ENCODE measurements around the gene FGF12.

- TF ChIP-seq CTCF (IDR thresholded peaks at IDR 0.05): no peak
- no peak for TF ChIP-seq PBX3 (IDR thresholded peaks at IDR 0.05)
- no peak for TF ChIP-seq TAF1 (IDR thresholded peaks at IDR 0.05; ENCODE audit: borderline replicate concordance, low read depth, low read length)
- TF ChIP-seq RCOR1 (IDR thresholded peaks at IDR 0.05; ENCODE audit: low read length): no peak
- TF ChIP-seq USF1 (IDR thresholded peaks at IDR 0.05; ENCODE audit: borderline replicate concordance, low read depth): no peak
- no peak for TF ChIP-seq SIN3A (IDR thresholded peaks at IDR 0.05; ENCODE audit: borderline replicate concordance, low read depth, low read length)
- no peak for TF ChIP-seq EZH2phosphoT487 (IDR thresholded peaks at IDR 0.05; ENCODE audit: borderline replicate concordance, low read depth)
- TF ChIP-seq EP300 (IDR thresholded peaks at IDR 0.05; ENCODE audit: borderline replicate concordance in 1 of 2, low read depth in 1 of 2, low read length in 1 of 2): no peak
- TF ChIP-seq SMC3 (IDR thresholded peaks at IDR 0.05; ENCODE audit: low read depth, low read length): no peak
- TF ChIP-seq ZBTB33 (IDR thresholded peaks at IDR 0.05; ENCODE audit: borderline replicate concordance, low read depth): no peak
- no peak for TF ChIP-seq YY1 (IDR thresholded peaks at IDR 0.05; ENCODE audit: low read depth)
- no peak for TF ChIP-seq POLR2AphosphoS5 (IDR thresholded peaks at IDR 0.05; ENCODE audit: low read depth, low read length)
- TF ChIP-seq CHD2 (IDR thresholded peaks at IDR 0.05; ENCODE audit: low read length, partially characterized antibody): no peak
- no peak for TF ChIP-seq NRF1 (IDR thresholded peaks at IDR 0.05; ENCODE audit: low read depth, low read length)
These were observed 26.5 kb downstream of the FGF12 start for GRCh38 chr3:192700885-192701284.
